ENCODE results near the gene ANKRD37. TPM values are rescaled to one million over a fixed set of nuclear protein-coding genes. Genes with fewer than 3 reads are reported as not detected.

ANKRD37 gene
- total RNA-seq: 22.2 TPM

GRCh38 chr4:185396724-185397385, at the start of gene ANKRD37:
ANKRD37 (plus strand) TSS chr4:185396841; CDS start chr4:185396924, 83 bp downstream.

GRCh38 chr4:185395238-185395955, 1.2 kb upstream of the ANKRD37 start, which contains the start of gene LRP2BP:
LRP2BP (minus strand) TSS chr4:185395924; CDS start chr4:185378186, 17,738 bp downstream.

DNA sequence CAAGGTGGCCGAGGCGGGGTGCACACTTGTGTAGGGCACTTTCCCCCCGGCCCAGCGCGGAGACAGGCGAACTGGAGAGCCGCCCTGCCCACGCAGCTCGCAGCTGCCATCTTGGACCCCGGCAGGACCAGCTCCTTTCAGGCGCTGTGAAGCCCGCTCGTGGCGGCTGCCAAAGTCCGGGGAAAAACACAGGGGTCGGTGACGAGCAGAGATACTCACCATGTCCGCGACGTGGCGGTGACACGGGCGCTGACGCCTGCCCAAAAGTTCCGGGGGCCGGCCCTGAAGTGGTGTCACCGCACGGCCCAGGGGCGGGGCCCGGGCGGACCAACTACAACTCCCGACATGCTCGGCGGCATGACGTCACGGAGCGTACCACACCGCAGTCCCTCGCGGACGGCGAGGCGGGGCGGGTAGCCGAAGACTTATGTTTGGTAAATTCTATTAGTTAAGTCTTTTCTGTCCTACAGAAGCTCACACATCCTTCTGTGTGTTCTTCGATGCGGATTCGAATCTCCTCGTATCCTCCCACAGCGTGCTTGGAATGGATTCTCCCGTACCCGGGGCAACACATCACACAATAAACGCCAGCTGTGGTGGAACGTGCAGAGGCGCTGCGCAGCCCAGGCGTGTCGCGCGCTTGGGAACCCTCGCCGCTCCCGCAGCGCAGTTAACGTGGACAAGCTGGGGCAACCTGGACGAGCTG, 29.2 kb downstream of the ANKRD37 start, which contains the start of gene UFSP2:
UFSP2 (minus strand) TSS at position 318 of the 706 bp plus-strand sequence; CDS start at position 222, 96 bp downstream.

Small RNAs within 50 kb of the gene (small RNA-seq; reads per million reads assigned to genes)
- gene RF00019 (ENCODE audit: low replicate concordance): not detected

Other genes with a start within 250 kb of the ANKRD37 start
- gene CFAP97, start 192.8 kb upstream of the ANKRD37 start, total RNA-seq: 28.8 TPM
- gene SNX25, start 187.2 kb upstream of the ANKRD37 start, total RNA-seq: 17.7 TPM
- 3.2 TPM for gene LRP2BP, start 917 bp upstream of the ANKRD37 start, total RNA-seq
- 55.5 TPM for gene UFSP2, start 29.1 kb downstream of the ANKRD37 start, total RNA-seq
- 2.1 TPM for gene CCDC110, start 74.9 kb downstream of the ANKRD37 start, total RNA-seq
- 82.4 TPM for gene PDLIM3, start 138.7 kb downstream of the ANKRD37 start, total RNA-seq

Measured in metanephros (tissue), 2 donors.